Measurements from ENCODE around the gene TMEM208. TPM values are rescaled to one million over a fixed set of nuclear protein-coding genes. Genes with fewer than 3 reads are reported as not detected.
A peak's percentile ranks its signal among the peaks of the same experiment; 100 is the strongest.

Gene TMEM208
- total and polyA plus RNA-seq, 2 of the 13 experiments (the other 11 are each of a cell fraction or from before 2014, with no cell fraction given) = 58.8 to 72.9 TPM

- TF ChIP-seq MTERF4 (CRISPR knock-in tag; IDR thresholded peaks at IDR 0.05) = 0 out of 2 replicates have a peak, but pooled peaks have one; percentile 51
- TF ChIP-seq ZSCAN21 (CRISPR knock-in tag; IDR thresholded peaks at IDR 0.05; ENCODE audit: borderline replicate concordance) = peak; percentile 82; the same call in 1 of the 2 replicates
- no peak for TF ChIP-seq FOSL1 (CRISPR knock-in tag; IDR thresholded peaks at IDR 0.05; ENCODE audit: borderline replicate concordance)
- peak; percentile 62; the same call in 1 of the 2 replicates for TF ChIP-seq ZNF343 (CRISPR knock-in tag; IDR thresholded peaks at IDR 0.05)
- peak; percentile 62; the same call in 1 of the 3 replicates for TF ChIP-seq MXI1 (IDR thresholded peaks at IDR 0.05; ENCODE audit: borderline replicate concordance, low read depth, low read length)
- TF ChIP-seq ZKSCAN1 (IDR thresholded peaks at IDR 0.05; ENCODE audit: low read length) = no peak
- peak; percentile 35; the same call in 1 of the 2 replicates for TF ChIP-seq ZFP91 (CRISPR knock-in tag; IDR thresholded peaks at IDR 0.05; ENCODE audit: borderline replicate concordance)
- peak; percentile 27; the same call in 1 of the 2 replicates for TF ChIP-seq ZNF331 (CRISPR knock-in tag; IDR thresholded peaks at IDR 0.05)
- peak; percentile 55; the same call in 1 of the 2 replicates for TF ChIP-seq POLR2AphosphoS5 (IDR thresholded peaks at IDR 0.05; ENCODE audit: low read depth, low read length)
- 0 out of 2 replicates have a peak, but pooled peaks have one; percentile 66 for TF ChIP-seq ZNF337 (CRISPR knock-in tag; IDR thresholded peaks at IDR 0.05; ENCODE audit: borderline replicate concordance, low read depth)
- no peak for TF ChIP-seq ZNF354B (CRISPR knock-in tag; IDR thresholded peaks at IDR 0.05)
- 0 out of 2 replicates have a peak, but pooled peaks have one; percentile 65 for TF ChIP-seq ZNF616 (CRISPR knock-in tag; IDR thresholded peaks at IDR 0.05; ENCODE audit: low read depth)
- no peak; the same call in 1 of the 2 replicates for TF ChIP-seq RAD21 (CRISPR knock-in tag; IDR thresholded peaks at IDR 0.05)
- TF ChIP-seq ZNF350 (CRISPR knock-in tag; IDR thresholded peaks at IDR 0.05; ENCODE audit: borderline replicate concordance, low read depth) = 0 out of 2 replicates have a peak, but pooled peaks have one; percentile 25
- TF ChIP-seq JDP2 (CRISPR knock-in tag; IDR thresholded peaks at IDR 0.05; ENCODE audit: borderline replicate concordance) = no peak; the same call in 1 of the 2 replicates
- TF ChIP-seq ZZZ3 (CRISPR knock-in tag; IDR thresholded peaks at IDR 0.05; ENCODE audit: borderline replicate concordance) = peak; percentile 65; the same call in 1 of the 2 replicates
- TF ChIP-seq KLF13 (CRISPR knock-in tag; IDR thresholded peaks at IDR 0.05) = peak; percentile 60; the same call in 1 of the 2 replicates
- TF ChIP-seq HOXD1 (CRISPR knock-in tag; IDR thresholded peaks at IDR 0.05) = 0 out of 2 replicates have a peak, but pooled peaks have one; percentile 46
- peak; percentile 42; the same call in 1 of the 2 replicates for TF ChIP-seq ZNF567 (CRISPR knock-in tag; IDR thresholded peaks at IDR 0.05; ENCODE audit: borderline replicate concordance)
- no peak for TF ChIP-seq KAT2B (IDR thresholded peaks at IDR 0.05; ENCODE audit: borderline replicate concordance, low read depth, low read length)
- TF ChIP-seq DMTF1 (CRISPR knock-in tag; IDR thresholded peaks at IDR 0.05) = peak; percentile 61; the same call in 1 of the 2 replicates
- TF ChIP-seq ZNF775 (CRISPR knock-in tag; IDR thresholded peaks at IDR 0.05; ENCODE audit: borderline replicate concordance) = no peak
- no peak for TF ChIP-seq ZNF121 (CRISPR knock-in tag; IDR thresholded peaks at IDR 0.05)
Measured at GRCh38 chr16:67177743-67178699, 48.9 kb upstream of the TMEM208 start (continued).

All from HepG2 (cell line).